ENCODE measurements around the gene ZCCHC14. TPM values are rescaled to one million over a fixed set of nuclear protein-coding genes. Genes with fewer than 3 reads are reported as not detected.
A peak's percentile ranks its signal among the peaks of the same experiment; 100 is the strongest.
"Not testable (repeated sequence)": the region's sequence is repeated elsewhere in the genome, so short reads cannot be mapped to it uniquely, and the experiment has no call there.

Gene ZCCHC14
- total and polyA plus RNA-seq, 8 donors: 23.4 to 38.7 (median 31.4) TPM

DNA sequence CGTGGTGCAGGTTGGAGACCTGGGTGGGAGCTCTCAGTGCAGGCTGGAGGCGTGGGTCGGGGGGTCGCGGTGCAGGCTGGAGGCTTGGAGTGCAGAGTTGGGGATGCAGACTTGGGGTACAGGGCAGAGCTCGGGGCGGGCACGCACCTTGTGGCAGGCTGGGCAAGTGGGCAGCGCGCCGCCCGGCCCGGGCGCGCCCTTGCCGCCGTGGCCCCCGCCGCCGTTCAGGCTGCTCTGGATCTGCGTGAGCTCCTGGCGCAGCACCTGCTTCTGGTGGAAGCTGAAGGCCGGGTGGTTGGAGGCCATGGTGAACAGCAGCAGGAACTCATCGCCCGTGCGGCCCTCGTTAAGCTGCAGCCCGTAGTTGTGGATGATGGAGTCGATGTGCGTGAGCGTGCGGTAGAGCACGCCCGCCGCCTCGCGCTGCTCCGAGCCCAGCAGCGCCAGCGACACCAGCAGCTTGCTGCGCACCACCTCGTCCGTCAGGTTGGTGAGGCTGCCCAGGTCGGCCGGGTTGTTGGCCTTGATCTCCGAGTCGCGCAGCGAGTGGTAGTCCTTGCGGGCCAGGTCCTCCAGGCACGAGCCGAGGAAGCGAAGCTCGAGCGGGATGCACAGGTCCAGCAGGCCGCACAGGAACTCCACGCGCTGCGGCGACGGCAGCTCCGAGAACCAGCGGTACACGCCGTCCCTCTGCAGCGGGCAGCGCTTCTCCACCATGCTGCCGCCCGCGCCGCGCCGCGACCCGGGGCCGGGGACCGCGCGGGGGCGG, 1.1 kb downstream of the ZCCHC14 start:
- no peaks in the 10 kb centered on the region for H3K9me3 ChIP-seq
- DNase-seq: peak in 1 of 4 donors; percentile 87
- ATAC-seq: no peak
- peaks cover 0 to 8% of the 10 kb centered on the region in 2 donors for H3K27me3 ChIP-seq
- no peak for TF ChIP-seq CTCF (IDR thresholded peaks at IDR 0.05)
- peaks cover 16 to 62% of the 10 kb centered on the region in 2 donors for H3K4me1 ChIP-seq
- no peaks in the 10 kb centered on the region for H3K36me3 ChIP-seq
- intact Hi-C loops (cut with DNase I): no loop called here
- peak overlapping the region; percentile 33 to 48 for H3K4me3 ChIP-seq
- no peak overlapping the region for H3K27ac ChIP-seq

- intact Hi-C loops (cut with DNase I); H3K9me3 ChIP-seq; H3K36me3 ChIP-seq; H3K27me3 ChIP-seq: not testable (repeated sequence)
- peak; percentile 24 for ATAC-seq
- Histone ChIP-seq H3K27ac (peak overlapping the region; percentile 7 to 14), H3K4me1 (peaks cover 17 to 62% of the 10 kb centered on the region in 2 donors), H3K4me3 (peak overlapping the region; percentile 33 to 48)
- DNase-seq: peak in 1 of 4 donors; percentile 81
These were observed 1.9 kb downstream of the ZCCHC14 start for GRCh38 chr16:87490799-87491521.

DNA sequence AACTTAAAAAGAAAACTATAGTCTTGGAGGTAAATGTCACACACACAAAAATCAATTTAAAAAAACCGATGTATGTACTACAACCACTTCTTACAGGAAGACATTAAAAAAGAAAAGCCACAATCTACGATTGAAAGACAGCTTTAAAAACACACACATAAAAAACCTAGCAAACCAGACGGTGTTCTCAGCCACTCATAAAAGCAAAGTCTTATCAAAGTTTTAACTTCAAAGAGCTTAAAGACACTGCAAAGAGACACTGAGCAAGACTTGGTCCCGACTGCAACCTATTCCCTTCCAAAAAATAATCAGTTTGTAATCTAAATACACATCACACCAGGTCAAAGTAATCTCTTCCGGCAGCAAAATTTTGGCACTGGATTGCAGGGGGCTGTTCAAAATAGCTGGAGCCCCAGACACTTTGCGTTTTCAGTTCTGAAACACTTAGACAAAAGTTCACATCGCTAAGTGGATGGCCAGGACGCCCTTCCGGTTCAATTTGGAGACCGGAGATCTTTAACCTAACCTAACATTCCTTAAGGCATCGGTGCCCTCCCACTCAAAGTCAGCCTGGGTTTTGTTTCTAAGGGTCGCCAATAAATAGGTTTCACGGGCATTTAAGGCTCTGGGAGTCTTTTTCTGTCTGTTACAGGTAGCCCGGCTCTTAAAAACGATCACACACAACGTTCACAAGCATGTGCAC, 2.6 kb downstream of the ZCCHC14 start:
- peaks cover 17 to 69% of the 10 kb centered on the region in 2 donors for H3K4me1 ChIP-seq
- no peaks in the 10 kb centered on the region for H3K36me3 ChIP-seq
- peaks cover 0 to 8% of the 10 kb centered on the region in 2 donors for H3K27me3 ChIP-seq
- no peak for TF ChIP-seq CTCF (IDR thresholded peaks at IDR 0.05)
- peak overlapping the region; percentile 33 to 48 for H3K4me3 ChIP-seq
- no peaks in the 10 kb centered on the region for H3K9me3 ChIP-seq
- H3K27ac ChIP-seq: peak overlapping the region; percentile 7 to 14
- no peak for ATAC-seq
- no peak for DNase-seq
- intact Hi-C loops (cut with DNase I): no loop called here

GRCh38 chr16:87489434-87490045, 3.3 kb downstream of the ZCCHC14 start:
- ATAC-seq: no peak

DNA sequence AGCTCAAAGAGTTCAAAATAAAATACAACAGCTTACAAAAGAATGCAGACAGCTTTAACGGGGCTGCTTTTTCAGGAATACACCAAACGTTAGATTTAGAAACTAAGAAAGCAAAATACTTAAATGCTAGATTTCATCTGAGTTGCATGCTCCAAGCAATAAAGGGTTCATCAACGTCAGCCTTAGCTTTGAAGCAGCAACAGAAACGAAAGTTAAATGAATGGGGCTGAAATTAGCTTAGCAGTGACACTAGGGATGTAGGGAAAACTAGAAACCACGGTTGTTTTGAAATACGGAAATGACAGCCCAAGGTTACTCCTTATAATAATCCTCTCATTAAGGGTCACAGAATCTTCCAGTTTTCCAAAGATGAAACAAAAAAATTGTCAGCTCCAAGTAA, 3.9 kb downstream of the ZCCHC14 start:
- H3K36me3 ChIP-seq; ATAC-seq; DNase-seq; H3K27me3 ChIP-seq; H3K4me3 ChIP-seq; intact Hi-C loops (cut with DNase I); H3K9me3 ChIP-seq; H3K27ac ChIP-seq: not testable (repeated sequence)
- peaks cover 17 to 81% of the 10 kb centered on the region in 2 donors for H3K4me1 ChIP-seq

More at GRCh38 chr16:87489434-87490045, 3.3 kb downstream of the ZCCHC14 start:
- peak overlapping the region; percentile 33 to 48 for H3K4me3 ChIP-seq
- H3K9me3 ChIP-seq: no peaks in the 10 kb centered on the region
- peak overlapping the region in 1 of 2 donors; percentile 13 for H3K27ac ChIP-seq
- no peak for DNase-seq
- peaks cover 17 to 76% of the 10 kb centered on the region in 2 donors for H3K4me1 ChIP-seq
- no peak for TF ChIP-seq CTCF (IDR thresholded peaks at IDR 0.05)
- H3K36me3 ChIP-seq: no peaks in the 10 kb centered on the region
- intact Hi-C loops (cut with DNase I): no loop called here
- peaks cover 0 to 8% of the 10 kb centered on the region in 2 donors for H3K27me3 ChIP-seq
